Neural progenitor cell (in vitro differentiated cells): ENCODE results near the gene PLEKHA5.

ENCODE experiments used
- EZH2 ChIP-seq: fragments of 200-600 bp; sonication (generic); IDR thresholded peaks from 2 replicates; pipeline ENCODE4 v1.6.1; 2017; ENCODE audit warnings: antibody characterized with exemption, mild to moderate bottlenecking, moderate library complexity
- EZH2phosphoT487 ChIP-seq: fragments of 200-600 bp; sonication (generic); IDR thresholded peaks from 2 replicates; pipeline ENCODE4 v1.6.1; 2017; ENCODE audit warnings: antibody characterized with exemption
- TF ChIP-seq, protein P1 (sequence below): fragments of 200-600 bp; sonication (generic); IDR thresholded peaks from 2 replicates; pipeline ENCODE4 v1.5.1; 2017; ENCODE audit warnings: antibody characterized with exemption, mild to moderate bottlenecking

DNA sequence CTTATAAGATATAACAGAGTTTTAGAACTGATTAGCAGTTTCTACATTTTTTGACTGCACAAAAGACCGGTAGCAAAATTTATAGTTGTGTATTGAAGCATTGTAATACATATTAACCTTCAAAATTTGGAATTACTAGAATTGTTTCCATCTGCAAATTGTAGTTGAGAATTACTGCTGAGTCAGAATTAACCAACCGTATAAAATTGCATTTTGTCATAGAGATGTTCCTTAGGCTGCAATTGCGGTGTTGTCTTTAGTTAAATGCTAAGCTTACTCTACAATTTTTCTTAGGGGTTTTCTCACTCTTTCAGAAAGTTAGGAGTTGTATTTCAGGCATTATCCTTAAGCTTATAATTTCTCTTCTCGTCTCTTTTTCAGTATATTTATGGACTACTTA lies 132.2 kb downstream of the PLEKHA5 start:
- TF ChIP-seq, protein P1, sequence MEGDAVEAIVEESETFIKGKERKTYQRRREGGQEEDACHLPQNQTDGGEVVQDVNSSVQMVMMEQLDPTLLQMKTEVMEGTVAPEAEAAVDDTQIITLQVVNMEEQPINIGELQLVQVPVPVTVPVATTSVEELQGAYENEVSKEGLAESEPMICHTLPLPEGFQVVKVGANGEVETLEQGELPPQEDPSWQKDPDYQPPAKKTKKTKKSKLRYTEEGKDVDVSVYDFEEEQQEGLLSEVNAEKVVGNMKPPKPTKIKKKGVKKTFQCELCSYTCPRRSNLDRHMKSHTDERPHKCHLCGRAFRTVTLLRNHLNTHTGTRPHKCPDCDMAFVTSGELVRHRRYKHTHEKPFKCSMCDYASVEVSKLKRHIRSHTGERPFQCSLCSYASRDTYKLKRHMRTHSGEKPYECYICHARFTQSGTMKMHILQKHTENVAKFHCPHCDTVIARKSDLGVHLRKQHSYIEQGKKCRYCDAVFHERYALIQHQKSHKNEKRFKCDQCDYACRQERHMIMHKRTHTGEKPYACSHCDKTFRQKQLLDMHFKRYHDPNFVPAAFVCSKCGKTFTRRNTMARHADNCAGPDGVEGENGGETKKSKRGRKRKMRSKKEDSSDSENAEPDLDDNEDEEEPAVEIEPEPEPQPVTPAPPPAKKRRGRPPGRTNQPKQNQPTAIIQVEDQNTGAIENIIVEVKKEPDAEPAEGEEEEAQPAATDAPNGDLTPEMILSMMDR: no peak
- no peak for TF ChIP-seq EZH2phosphoT487
- no peak for TF ChIP-seq EZH2
